OCI-LY1 (cell line): ENCODE data around the gene PIGH.

ENCODE experiments used
- H2AFZ ChIP-seq: fragments of 200-600 bp; sonication (generic), shearing (Covaris generic); 2 replicates; pipeline ENCODE4 v1.6.0; 2014; ENCODE audit warnings: antibody characterized with exemption, mild to moderate bottlenecking, low read length
- H3F3A ChIP-seq: fragments of 200-600 bp; sonication (generic), shearing (Covaris generic); 2 replicates; pipeline ENCODE4 v1.6.0; 2014; ENCODE audit warnings: mild to moderate bottlenecking, antibody characterized with exemption, low read length, moderate library complexity; ENCODE audit not compliant: insufficient read depth
- H3K27ac ChIP-seq: fragments of 200-600 bp; sonication (generic); 2 replicates; pipeline ENCODE4 v1.5.1; 2014; ENCODE audit warnings: low read length, mixed run types, mild to moderate bottlenecking, low read depth; ENCODE audit not compliant: poor library complexity, severe bottlenecking
- H3K27me3 ChIP-seq: fragments of 200-600 bp; sonication (generic); 2 replicates; pipeline ENCODE4 v1.6.0; 2014; ENCODE audit warnings: antibody characterized with exemption, mild to moderate bottlenecking, low read length, moderate library complexity; ENCODE audit not compliant: insufficient read depth
- H3K36me3 ChIP-seq: fragments of 200-600 bp; sonication (generic); 2 replicates; pipeline ENCODE4 v1.6.1; 2014; ENCODE audit warnings: mild to moderate bottlenecking, antibody characterized with exemption, low read length, moderate library complexity, mixed read lengths; ENCODE audit not compliant: insufficient read depth
- H3K4me1 ChIP-seq: fragments of 200-600 bp; sonication (generic); 2 replicates; pipeline ENCODE4 v1.5.1; 2014; ENCODE audit warnings: mild to moderate bottlenecking, low read length, moderate library complexity; ENCODE audit not compliant: insufficient read depth, severe bottlenecking
- H3K4me2 ChIP-seq: fragments of 200-600 bp; sonication (generic), shearing (Covaris generic); 2 replicates; pipeline ENCODE4 v1.6.1; 2014; ENCODE audit warnings: low read length
- H3K4me3 ChIP-seq: fragments of 200-600 bp; sonication (generic); 2 replicates; pipeline ENCODE4 v1.5.1; 2014; ENCODE audit warnings: low read length, low read depth, mild to moderate bottlenecking, mixed read lengths; ENCODE audit not compliant: poor library complexity, severe bottlenecking
- H3K79me2 ChIP-seq: fragments of 200-600 bp; shearing (Covaris generic); 2 replicates; pipeline ENCODE4 v1.6.1; 2016; ENCODE audit warnings: mixed run types, low read length, mixed read lengths; ENCODE audit not compliant: insufficient read depth
- H3K9ac ChIP-seq: fragments of 200-600 bp; sonication (generic), shearing (Covaris generic); 2 replicates; pipeline ENCODE4 v1.6.1; 2014; ENCODE audit warnings: mild to moderate bottlenecking, low read length, mixed read lengths
- H3K9me2 ChIP-seq: fragments of 200-600 bp; sonication (generic), shearing (Covaris generic); 2 replicates; pipeline ENCODE4 v1.6.1; 2014; ENCODE audit warnings: low read depth, mild to moderate bottlenecking, low read length, mixed read lengths
- H3K9me3 ChIP-seq: fragments of 200-600 bp; shearing (Covaris generic); 2 replicates; pipeline ENCODE4 v1.6.1; 2014; ENCODE audit warnings: low read length, mixed read lengths
- H4K20me1 ChIP-seq: fragments of 200-600 bp; sonication (generic), shearing (Covaris generic); 2 replicates; pipeline ENCODE4 v1.6.0; 2016; ENCODE audit warnings: mild to moderate bottlenecking, low read length; ENCODE audit not compliant: insufficient read depth
- CTCF ChIP-seq: fragments of 200-600 bp; sonication (generic), shearing (Covaris generic); IDR thresholded peaks from 2 replicates; pipeline ENCODE4 v1.5.1; 2017; ENCODE audit warnings: mild to moderate bottlenecking, antibody characterized with exemption, low read length, moderate library complexity, mixed read lengths
- EZH2 ChIP-seq: fragments of 200-600 bp; sonication (generic), shearing (Covaris generic); IDR thresholded peaks from 2 replicates; pipeline ENCODE4 v1.8.0; 2017; ENCODE audit warnings: borderline replicate concordance, mixed run types, mild to moderate bottlenecking, antibody characterized with exemption, low read length, moderate library complexity, mixed read lengths

The PIGH gene

DNA sequence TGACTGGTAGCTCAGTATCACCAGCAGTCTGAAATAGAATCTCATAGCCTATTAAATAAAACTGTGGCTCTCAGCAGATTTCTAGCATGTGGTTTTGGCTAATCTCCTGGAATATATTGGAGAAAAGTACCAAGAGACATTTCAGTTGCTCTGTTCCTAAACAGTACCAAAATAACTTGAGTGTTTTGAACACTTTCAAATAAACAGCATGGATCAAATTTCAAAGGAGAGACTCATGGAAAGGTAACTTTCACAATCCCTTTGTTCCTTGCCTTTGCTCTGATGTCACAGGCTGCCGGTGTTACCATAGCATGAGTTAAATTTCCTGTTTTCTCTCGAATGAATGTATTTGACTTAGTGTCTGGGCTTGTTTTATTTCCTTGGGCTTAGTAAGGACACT, 23.0 kb upstream of the PIGH start:
- H3K27me3 ChIP-seq = no peaks in the 10 kb centered on the region

DNA sequence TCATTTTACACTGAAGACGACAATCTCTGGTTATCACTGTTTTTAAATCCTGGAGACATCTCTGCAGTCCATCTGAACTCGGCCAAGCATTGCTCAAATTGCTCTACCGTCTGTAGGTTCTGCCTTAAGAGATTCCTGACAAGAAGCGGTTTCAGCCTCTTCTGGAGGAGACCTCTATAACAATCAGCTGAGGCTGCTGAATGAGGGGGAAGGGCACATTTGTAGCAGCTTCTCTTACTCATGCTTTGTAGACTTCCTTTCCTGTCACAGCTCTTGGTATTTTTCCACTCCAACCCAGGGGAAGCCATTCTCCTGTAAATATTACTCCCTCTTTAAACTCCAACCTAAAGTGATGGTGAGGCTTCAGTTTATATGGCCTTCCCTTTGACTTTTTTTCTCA, 22.6 kb upstream of the PIGH start:
- peaks cover 26% of the 10 kb centered on the region for H3K4me1 ChIP-seq
- no peaks in the 10 kb centered on the region for H3F3A ChIP-seq
- H3K9me3 ChIP-seq = peaks cover 4% of the 10 kb centered on the region; the same call in 1 of the 2 replicates
- no peak overlapping the region for H3K27ac ChIP-seq
- no peaks in the 10 kb centered on the region for H4K20me1 ChIP-seq
- H2AFZ ChIP-seq = no peak overlapping the region
- H3K4me2 ChIP-seq = no peak overlapping the region
- no peaks in the 10 kb centered on the region for H3K27me3 ChIP-seq
- H3K9ac ChIP-seq = no peak overlapping the region
- H3K4me3 ChIP-seq = no peak overlapping the region
- no peaks in the 10 kb centered on the region for H3K9me2 ChIP-seq
- H3K36me3 ChIP-seq = no peaks in the 10 kb centered on the region; the same call in 1 of the 2 replicates
- TF ChIP-seq CTCF (no peak), EZH2 (no peak)
- no peaks in the 10 kb centered on the region for H3K79me2 ChIP-seq

More for the DNA sequence above, 23.0 kb upstream of the PIGH start:
- no peaks in the 10 kb centered on the region; the same call in 1 of the 2 replicates for H3K36me3 ChIP-seq
- no peaks in the 10 kb centered on the region for H3F3A ChIP-seq
- no peak overlapping the region for H3K4me3 ChIP-seq
- no peak overlapping the region for H3K4me2 ChIP-seq
- TF ChIP-seq EZH2 (no peak), CTCF (no peak)
- H3K27ac ChIP-seq = no peak overlapping the region
- H3K9me2 ChIP-seq = no peaks in the 10 kb centered on the region
- no peaks in the 10 kb centered on the region for H3K79me2 ChIP-seq
- no peaks in the 10 kb centered on the region for H4K20me1 ChIP-seq
- H2AFZ ChIP-seq = no peak overlapping the region
- H3K9me3 ChIP-seq = peaks cover 4% of the 10 kb centered on the region; the same call in 1 of the 2 replicates
- no peak overlapping the region for H3K9ac ChIP-seq
- H3K4me1 ChIP-seq = peaks cover 26% of the 10 kb centered on the region

- Histone ChIP-seq H3K9ac (peak overlapping the region; percentile 58), H3F3A (no peaks in the 10 kb centered on the region), H3K4me3 (peak overlapping the region; percentile 71), H3K4me1 (peaks cover 26% of the 10 kb centered on the region), H3K27ac (no peak overlapping the region), H3K4me2 (peak overlapping the region; percentile 85), H4K20me1 (no peaks in the 10 kb centered on the region), H3K27me3 (no peaks in the 10 kb centered on the region), H2AFZ (0 out of 2 replicates have a peak overlapping the region, but pooled peaks have one; percentile 80), H3K79me2 (no peaks in the 10 kb centered on the region), H3K9me3 (peaks cover 4% of the 10 kb centered on the region; the same call in 1 of the 2 replicates), H3K36me3 (no peaks in the 10 kb centered on the region; the same call in 1 of the 2 replicates), H3K9me2 (no peaks in the 10 kb centered on the region)
- TF ChIP-seq CTCF (no peak), EZH2 (no peak)
Observed at GRCh38 chr14:67620217-67620785, 20.2 kb upstream of the PIGH start.
